ENCODE measurements around the gene SLC38A10. TPM values are rescaled to one million over a fixed set of nuclear protein-coding genes. Genes with fewer than 3 reads are reported as not detected.
"Not testable (repeated sequence)": the region's sequence is repeated elsewhere in the genome, so short reads cannot be mapped to it uniquely, and the experiment has no call there.

The SLC38A10 gene
- total RNA-seq, 1 experiment from 2014 or later, result 109 TPM

DNA sequence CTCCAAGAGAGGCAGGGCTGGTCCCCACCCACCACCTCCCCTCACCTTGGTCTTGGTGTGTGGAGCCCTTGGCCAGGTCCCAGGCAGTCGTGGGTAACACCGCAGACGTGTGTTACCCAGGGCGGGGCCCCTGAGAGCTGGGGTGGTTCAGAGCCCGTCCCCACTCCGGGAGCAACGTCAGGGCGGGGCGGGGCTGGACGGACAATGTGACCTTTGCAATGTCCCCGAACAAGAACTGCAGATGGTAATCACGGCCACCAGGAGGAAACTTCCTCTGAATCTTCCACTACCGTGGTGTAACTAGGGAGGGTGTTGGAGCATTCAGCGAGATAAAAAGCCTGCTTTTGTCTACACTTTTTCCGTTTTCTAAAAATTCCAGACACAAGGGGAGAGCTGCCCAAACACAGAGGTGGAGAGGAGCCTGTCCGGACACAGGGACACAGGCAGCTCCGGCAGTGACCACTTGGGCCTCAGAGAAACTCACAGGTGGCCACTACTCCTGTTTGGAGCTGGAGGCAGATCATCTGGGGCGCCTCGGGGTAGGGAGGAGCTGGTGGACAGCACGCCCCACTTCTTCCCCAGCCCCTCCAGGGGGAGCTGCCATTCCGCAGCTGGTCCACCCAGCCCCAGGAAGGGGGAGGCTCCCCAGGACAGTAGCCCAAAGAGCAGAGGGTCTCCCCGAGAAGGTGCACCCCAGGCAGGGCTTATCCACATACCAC, 14.2 kb upstream of the SLC38A10 start (continued):
- TF ChIP-seq, protein P1, sequence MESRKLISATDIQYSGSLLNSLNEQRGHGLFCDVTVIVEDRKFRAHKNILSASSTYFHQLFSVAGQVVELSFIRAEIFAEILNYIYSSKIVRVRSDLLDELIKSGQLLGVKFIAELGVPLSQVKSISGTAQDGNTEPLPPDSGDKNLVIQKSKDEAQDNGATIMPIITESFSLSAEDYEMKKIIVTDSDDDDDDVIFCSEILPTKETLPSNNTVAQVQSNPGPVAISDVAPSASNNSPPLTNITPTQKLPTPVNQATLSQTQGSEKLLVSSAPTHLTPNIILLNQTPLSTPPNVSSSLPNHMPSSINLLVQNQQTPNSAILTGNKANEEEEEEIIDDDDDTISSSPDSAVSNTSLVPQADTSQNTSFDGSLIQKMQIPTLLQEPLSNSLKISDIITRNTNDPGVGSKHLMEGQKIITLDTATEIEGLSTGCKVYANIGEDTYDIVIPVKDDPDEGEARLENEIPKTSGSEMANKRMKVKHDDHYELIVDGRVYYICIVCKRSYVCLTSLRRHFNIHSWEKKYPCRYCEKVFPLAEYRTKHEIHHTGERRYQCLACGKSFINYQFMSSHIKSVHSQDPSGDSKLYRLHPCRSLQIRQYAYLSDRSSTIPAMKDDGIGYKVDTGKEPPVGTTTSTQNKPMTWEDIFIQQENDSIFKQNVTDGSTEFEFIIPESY (IDR thresholded peaks at IDR 0.05; ENCODE audit: extremely low read depth, insufficient replicate concordance, low read length), result no peak
- TF ChIP-seq YY1 (IDR thresholded peaks at IDR 0.05; ENCODE audit: extremely low read depth, insufficient replicate concordance, low read depth, low read length) (peak; percentile 69), CBX3 (IDR thresholded peaks at IDR 0.05; ENCODE audit: low read depth) (no peak), JUND (IDR thresholded peaks at IDR 0.05) (no peak), EGR1 (IDR thresholded peaks at IDR 0.05; ENCODE audit: low read depth) (no peak)

- H3K4me1 ChIP-seq (ENCODE audit: control insufficient read depth in 1 of 2, insufficient read depth in 2 of 2, low read length in 2 of 2), result peaks cover 33 to 37% of the 10 kb centered on the region in 2 experiments
- H3K9me3 ChIP-seq (ENCODE audit: control insufficient read depth in 1 of 2, insufficient read depth in 1 of 2, low read depth in 1 of 2, low read length in 2 of 2); DNase-seq (ENCODE audit: low read depth, low spot score); H3K79me2 ChIP-seq (ENCODE audit: insufficient read depth, low read length); H2AFZ ChIP-seq (ENCODE audit: low read depth, low read length, poor library complexity, severe bottlenecking); H4K20me1 ChIP-seq (ENCODE audit: insufficient read depth); H3K27me3 ChIP-seq (ENCODE audit: insufficient read depth, low read length); H3K36me3 ChIP-seq (ENCODE audit: control insufficient read depth in 1 of 2, insufficient read depth in 2 of 2, low read length in 2 of 2); intact Hi-C loops (cut with micrococcal nuclease); H3K9me2 ChIP-seq (ENCODE audit: insufficient read depth): not testable (repeated sequence)
- H3K4me3 ChIP-seq (replicated peaks in 1 of 2; ENCODE audit: low read depth in 1 of 2, low read length in 2 of 2), result peak overlapping the region; percentile 69 to 78
- peak overlapping the region; percentile 95 for H3K4me2 ChIP-seq (ENCODE audit: low read length)
- peak; percentile 45; the same call in 1 of the 2 replicates for ATAC-seq
- H3K27ac ChIP-seq (ENCODE audit: low read depth, low read length), result peak overlapping the region; percentile 88
- BruUV-seq (replicated peaks), result TSS peak; percentile 92
- POLR2A ChIA-PET, result interaction anchor here (1.0 to 3.2 kb wide), 7 partner anchors 14 to 163 kb away, joined by 3 to 10 read pairs (median 5); partner anchors contain the start of gene BAHCC1
- CTCF ChIA-PET, result interaction anchor here (1.5 to 2.8 kb wide), 6 partner anchors 10 to 176 kb away, joined by 6 to 11 read pairs (median 8); partner anchors contain the start of genes BAHCC1 and SLC38A10
- RAD21 ChIA-PET (ENCODE audit: low non-redundant PET in 1 of 2, low total read pairs in 2 of 2, uncharacterized antibody in 2 of 2, unreplicated experiment in 2 of 2), result interaction anchor here (1.1 to 1.5 kb wide), 4 partner anchors 14 to 164 kb away, joined by 3 read pairs; partner anchors contain the start of gene BAHCC1 (in 1 of the 2)
- peak overlapping the region; percentile 79 for H3K9ac ChIP-seq (ENCODE audit: low read length)
These were observed 13.7 kb upstream of the SLC38A10 start for GRCh38 chr17:81308784-81309139.
